SU-DHL-6 (cell line): ENCODE data around the gene EEFSEC.

ENCODE experiments used
- EZH2phosphoT487 ChIP-seq: fragments of 200-600 bp; sonication (generic), shearing (Covaris generic); conservative IDR thresholded peaks from 2 replicates; pipeline ENCODE4 v1.6.1; 2018; ENCODE audit warnings: mild to moderate bottlenecking, antibody characterized with exemption, low read length, moderate library complexity, mixed read lengths
- TF ChIP-seq, protein P1 (sequence below): fragments of 200-600 bp; sonication (generic); IDR thresholded peaks from one replicate; pipeline ENCODE4 v1.5.1; 2017; ENCODE audit warnings: antibody characterized with exemption, mild to moderate bottlenecking, low read length, moderate library complexity; ENCODE audit not compliant: insufficient read depth, poor library complexity, severe bottlenecking

DNA sequence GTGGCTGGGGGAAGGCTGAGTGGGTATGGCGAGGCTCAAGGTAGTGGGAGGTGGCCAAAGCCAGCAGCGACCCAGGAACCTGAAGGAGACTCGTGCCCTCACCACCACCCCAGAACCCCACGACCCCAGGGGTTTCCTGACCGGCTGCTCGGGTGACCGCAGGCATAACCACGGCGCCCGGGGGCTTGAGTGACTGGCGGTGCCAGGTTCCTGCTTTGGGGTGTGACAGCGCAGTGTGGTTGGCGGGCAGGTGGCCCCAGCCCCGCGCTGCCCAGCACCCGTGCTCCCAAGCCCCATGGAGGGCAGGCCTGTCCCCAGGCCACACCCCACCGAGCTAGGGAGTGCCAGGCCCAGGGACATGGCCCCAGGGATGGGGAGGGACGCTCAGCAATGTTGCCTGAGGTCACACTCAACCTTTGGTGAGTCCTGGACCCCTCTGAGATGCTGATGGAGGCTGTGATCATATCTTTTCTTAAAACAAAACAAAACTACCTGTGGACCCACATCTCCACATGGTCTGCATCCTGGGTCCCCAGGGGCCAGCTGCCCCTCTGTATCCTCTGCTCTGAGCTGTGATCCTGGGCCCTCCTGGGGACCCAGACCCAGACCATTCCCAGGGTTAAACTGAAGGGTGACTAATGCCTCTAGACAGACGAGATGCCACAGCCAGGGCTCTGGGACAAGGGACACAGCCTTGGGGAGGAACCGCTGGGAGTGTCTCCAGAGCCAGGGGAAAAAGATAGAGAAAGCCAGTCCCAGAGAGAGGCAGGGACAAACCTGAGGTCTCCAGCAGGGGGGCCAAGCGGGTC is 300.4 kb downstream of the EEFSEC start:
- TF ChIP-seq, protein P1, sequence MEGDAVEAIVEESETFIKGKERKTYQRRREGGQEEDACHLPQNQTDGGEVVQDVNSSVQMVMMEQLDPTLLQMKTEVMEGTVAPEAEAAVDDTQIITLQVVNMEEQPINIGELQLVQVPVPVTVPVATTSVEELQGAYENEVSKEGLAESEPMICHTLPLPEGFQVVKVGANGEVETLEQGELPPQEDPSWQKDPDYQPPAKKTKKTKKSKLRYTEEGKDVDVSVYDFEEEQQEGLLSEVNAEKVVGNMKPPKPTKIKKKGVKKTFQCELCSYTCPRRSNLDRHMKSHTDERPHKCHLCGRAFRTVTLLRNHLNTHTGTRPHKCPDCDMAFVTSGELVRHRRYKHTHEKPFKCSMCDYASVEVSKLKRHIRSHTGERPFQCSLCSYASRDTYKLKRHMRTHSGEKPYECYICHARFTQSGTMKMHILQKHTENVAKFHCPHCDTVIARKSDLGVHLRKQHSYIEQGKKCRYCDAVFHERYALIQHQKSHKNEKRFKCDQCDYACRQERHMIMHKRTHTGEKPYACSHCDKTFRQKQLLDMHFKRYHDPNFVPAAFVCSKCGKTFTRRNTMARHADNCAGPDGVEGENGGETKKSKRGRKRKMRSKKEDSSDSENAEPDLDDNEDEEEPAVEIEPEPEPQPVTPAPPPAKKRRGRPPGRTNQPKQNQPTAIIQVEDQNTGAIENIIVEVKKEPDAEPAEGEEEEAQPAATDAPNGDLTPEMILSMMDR = no peak
- TF ChIP-seq EZH2phosphoT487 = no peak
